ENCODE results near the gene ZNF331.

The ZNF331 gene

DNA sequence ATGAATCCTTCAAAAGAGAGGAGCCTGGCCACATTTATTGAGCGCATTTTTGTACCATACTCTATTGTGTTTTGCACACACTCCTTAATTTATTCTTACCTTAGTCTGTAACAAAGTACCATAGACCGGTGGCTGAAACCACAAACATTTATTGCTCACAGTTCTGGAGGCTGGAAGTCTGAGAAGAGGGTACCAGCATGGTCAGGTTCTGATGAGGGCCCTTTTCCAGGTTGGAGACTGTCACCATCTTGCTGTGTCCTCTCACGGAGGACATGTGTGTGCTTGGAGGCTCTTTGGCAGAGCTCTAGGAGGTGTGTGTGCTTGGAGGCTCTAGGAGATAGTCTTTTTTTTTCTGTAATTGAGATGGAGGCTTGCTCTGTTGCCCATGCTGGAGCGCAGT lies 2.1 kb downstream of the ZNF331 start:
- Mint-ChIP-seq H3K4me1 (peaks cover 43% of the 10 kb centered on the region), H3K9me3 (peaks cover 0 to 12% of the 10 kb centered on the region in 2 donors), H3K27ac (no peak overlapping the region), H3K4me3 (peak overlapping the region; percentile 22 to 26), H3K27me3 (no peaks in the 10 kb centered on the region)
- ATAC-seq: no peak
- no peak for DNase-seq

DNA sequence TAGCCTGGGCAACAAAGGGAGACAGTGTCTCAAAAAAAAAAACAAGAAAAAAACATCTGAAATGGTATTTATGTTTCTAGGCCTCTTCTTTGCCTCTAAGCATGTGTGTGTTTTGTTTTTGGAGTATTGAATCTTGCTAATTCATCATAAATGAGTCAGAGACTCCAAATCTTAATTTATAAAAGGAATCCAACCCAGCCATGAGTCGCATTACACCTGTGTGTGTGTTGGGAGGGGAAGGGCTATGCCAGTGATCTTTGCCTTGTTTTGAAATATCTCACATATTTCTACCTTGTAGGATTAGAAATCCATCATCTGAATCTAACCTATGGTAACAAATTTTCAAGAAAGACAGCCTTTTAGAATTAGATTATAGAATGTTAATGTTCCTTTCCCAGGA lies 4.0 kb downstream of the ZNF331 start:
- DNase-seq: no peak

DNA sequence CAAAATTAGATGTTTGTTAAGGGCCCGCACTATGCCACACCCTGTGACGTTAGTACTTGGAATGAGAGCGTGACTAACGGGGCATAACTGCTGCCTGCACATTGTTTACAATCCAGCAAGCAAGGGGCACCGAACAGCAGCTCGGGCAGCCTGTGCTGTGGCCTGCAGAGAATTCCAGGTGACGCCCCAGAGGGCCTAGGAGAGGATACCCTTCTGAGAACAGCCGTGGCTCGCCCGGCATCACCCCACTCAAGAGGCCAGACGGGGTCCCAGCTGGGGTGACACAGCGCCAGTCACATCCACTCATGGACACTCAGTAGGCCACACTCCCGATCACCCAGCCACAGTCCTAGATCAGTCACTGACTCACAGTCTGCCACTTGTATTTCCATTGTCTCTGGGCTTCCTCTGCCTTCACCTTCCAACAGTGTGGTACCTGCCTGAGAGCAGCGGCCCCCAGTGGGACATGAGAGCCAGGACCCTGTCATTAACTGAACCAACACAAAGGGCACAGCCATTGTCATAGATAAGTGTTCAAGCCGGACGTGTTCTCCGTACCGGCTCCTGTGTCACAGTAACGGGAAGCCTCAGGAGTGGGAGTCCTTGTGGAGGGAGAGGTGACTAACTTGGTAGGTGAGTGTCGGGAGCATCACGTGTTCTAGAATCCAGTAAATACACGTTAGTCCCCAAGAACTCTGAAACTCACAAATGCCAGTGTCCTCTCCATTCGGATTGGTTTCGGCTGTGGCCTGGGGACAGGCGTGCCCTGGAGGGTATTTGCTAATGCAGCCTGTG lies 7.5 kb downstream of the ZNF331 start:
- Mint-ChIP-seq H3K27me3 (no peaks in the 10 kb centered on the region), H3K27ac (peak overlapping the region in 1 of 2 donors; percentile 29), H3K4me3 (no peak overlapping the region), H3K9me3 (no peaks in the 10 kb centered on the region), H3K4me1 (peaks cover 29% of the 10 kb centered on the region)
- ATAC-seq (no peak), DNase-seq (no peak)

More for the DNA sequence above, 4.0 kb downstream of the ZNF331 start:
- Mint-ChIP-seq H3K9me3 (peaks cover 0 to 12% of the 10 kb centered on the region in 2 donors), H3K4me1 (peaks cover 46% of the 10 kb centered on the region), H3K27me3 (no peaks in the 10 kb centered on the region), H3K27ac (no peak overlapping the region), H3K4me3 (no peak overlapping the region)
- no peak for ATAC-seq

DNA sequence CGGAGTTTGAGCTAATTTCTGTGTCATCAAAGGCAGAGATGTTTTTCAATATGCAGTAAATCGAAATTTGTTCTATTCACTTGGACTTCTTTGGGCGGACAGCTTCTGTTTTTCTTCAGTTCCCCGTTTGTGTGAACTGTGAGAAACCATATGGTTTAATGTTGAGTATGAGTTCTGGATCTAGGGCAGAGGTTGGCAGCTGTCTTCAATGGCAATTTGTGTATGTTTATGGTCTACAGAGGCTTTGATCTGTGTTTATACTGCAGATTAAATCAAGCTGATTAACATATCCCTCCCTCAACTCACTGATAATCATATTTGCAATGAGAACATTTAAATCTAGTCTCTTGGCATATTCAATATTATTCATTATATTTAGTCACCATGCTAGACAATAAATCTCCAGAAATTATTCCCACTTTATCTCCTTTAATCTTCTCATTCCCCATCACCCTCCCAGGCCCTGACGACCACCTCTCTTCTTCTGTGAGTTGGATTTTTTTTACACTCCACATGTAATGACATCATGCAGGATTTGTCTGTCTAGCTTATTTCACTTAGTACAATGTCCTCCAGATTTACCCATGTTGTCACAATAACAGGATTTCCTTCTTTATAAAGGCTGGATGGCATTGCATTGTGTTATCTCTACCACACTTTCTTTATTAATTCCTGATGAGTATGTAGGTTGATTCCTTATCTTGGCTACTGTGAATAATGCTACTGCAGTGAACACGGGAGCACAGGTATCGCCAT lies 9.0 kb downstream of the ZNF331 start:
- ATAC-seq (no peak), DNase-seq (no peak)
- H3K27me3 Mint-ChIP-seq: no peaks in the 10 kb centered on the region
- no peak overlapping the region for H3K27ac Mint-ChIP-seq
- no peak overlapping the region for H3K4me3 Mint-ChIP-seq
- no peaks in the 10 kb centered on the region for H3K9me3 Mint-ChIP-seq
- H3K4me1 Mint-ChIP-seq: peaks cover 22% of the 10 kb centered on the region

DNA sequence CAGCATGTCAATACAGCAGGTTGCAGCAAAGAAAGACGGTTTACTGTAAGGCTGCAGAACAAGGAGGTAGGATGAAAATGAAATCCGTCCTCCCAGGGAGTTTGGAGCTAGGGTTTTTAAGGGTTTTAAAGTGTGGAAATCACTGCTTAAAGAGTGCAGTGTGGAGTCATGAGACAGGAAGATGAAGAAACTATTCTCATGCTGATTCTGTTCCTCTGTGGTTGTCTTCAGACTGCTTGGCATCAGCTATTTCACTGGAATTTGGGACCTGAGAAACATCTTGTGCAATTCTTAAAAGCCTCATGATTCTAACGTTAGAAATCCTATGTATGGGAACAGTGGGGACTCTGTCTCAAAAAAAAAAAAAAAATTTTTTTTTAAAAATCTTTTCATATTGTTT lies 11.4 kb downstream of the ZNF331 start:
- Mint-ChIP-seq H3K4me3 (no peak overlapping the region), H3K9me3 (peaks cover 0 to under 1% of the 10 kb centered on the region in 2 donors), H3K4me1 (peaks cover 36% of the 10 kb centered on the region), H3K27me3 (no peaks in the 10 kb centered on the region), H3K27ac (no peak overlapping the region)
- DNase-seq (no peak), ATAC-seq (no peak)

DNA sequence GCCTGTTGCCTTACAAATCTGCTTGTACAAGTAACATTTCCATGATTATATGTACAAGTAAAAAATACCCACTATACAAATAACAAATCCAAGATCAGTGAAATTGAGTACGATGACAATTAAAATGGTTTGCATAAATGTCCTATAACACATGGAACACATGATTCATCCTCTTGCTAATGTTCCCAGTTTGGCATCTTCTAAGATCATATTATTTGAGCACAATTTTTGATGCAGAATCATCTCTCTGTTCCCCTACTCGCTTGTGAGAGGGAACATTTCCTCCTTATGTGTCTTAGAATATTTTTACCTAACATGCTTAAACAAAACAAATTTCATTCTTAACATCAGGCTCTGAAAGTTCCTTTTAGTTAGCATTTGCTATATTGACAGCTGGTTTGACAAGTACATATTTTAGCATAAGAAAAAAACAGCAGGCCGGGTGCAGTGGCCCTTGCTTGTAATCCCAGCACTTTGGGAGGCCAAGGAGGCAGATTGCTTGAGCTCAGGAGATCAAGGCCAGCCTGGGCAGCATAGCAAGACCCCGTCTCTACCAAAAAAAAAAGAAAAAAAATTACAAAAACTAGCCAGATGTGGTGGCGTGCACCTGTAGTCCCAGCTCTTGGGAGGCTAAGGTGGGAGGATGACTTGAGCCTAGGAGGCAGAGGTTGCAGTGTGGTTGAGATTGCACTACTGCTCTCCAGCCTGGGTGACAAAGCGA lies 14.2 kb downstream of the ZNF331 start:
- ATAC-seq (no peak), DNase-seq (no peak)
- peaks cover 39% of the 10 kb centered on the region for H3K4me1 Mint-ChIP-seq
- no peak overlapping the region for H3K4me3 Mint-ChIP-seq
- H3K27me3 Mint-ChIP-seq: no peaks in the 10 kb centered on the region
- H3K27ac Mint-ChIP-seq: no peak overlapping the region
- peaks cover 0 to 8% of the 10 kb centered on the region in 2 donors for H3K9me3 Mint-ChIP-seq

DNA sequence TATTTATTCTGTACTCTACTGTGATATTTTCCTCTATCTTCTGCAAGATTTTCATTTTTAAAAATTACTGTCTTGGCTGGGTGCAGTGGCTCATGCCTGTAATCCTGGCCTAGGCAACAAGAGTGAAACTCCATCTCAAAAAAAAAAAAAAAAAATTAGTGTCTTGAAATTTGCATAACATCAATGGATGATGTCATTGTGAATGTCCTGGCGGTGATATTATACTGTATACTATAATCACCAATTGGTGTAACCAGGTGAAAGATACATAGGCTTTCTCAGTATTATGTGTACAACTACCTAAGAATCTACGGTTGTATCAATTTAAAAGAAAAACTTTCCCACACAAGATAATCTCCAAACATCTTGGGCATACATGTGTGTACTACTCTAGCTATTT lies 15.2 kb downstream of the ZNF331 start:
- peak; percentile 61 for ATAC-seq
- H3K27ac Mint-ChIP-seq: peak overlapping the region; percentile 92 to 99
- no peaks in the 10 kb centered on the region for H3K27me3 Mint-ChIP-seq
- no peak for DNase-seq
- peak overlapping the region; percentile 84 to 99 for H3K4me3 Mint-ChIP-seq
- H3K4me1 Mint-ChIP-seq: peaks cover 39% of the 10 kb centered on the region
- peaks cover 0 to 9% of the 10 kb centered on the region in 2 donors for H3K9me3 Mint-ChIP-seq

DNA sequence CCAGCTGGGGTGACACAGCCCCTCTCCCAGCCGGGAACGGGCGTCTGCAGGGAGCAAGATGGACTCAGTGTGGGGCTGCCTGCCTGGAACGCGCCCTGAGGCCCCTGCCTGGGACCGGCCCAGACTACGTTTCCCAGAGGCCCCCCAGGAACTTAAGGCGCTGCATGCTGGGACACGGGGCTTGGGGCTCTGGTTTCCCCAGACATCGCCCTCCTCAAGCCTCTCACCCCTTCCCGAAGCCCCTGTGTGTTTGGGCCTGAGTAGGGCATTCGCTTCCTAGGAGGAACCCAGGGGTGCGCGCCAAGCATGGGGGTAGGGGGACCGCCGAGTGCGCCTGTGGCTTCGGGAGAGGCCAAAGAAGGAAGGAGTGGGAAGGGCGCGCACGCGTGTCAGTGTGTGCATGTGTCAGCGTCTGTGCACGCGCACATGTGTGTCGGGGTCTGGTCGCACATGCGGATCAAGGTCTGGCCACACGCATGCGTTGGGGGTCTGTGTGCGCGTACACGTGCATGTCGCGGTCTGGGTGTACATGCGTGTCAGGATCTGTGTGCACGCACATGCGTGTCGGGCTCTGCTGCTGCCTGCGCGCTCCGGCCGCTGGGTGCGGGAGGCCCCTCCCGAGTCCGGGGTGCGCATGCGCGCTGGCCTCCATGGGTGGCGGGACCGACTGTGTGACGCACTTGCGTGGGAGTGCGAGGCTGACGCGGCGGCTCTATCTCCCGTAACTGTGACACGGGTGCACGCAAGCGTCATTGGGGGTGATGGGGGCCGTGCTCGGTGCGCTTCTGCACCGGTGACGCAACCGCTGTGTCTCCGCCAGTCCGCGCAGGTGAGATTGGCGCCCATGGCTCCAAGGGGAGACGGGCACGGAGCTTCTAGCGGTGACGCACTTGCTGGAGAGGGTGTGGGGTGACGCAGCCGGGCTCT lies 16.2 kb downstream of the ZNF331 start:
- DNase-seq: peak; percentile 89 to 93
- ATAC-seq: peak; percentile 92
- Mint-ChIP-seq H3K27me3 (no peaks in the 10 kb centered on the region), H3K9me3 (peaks cover 3 to 19% of the 10 kb centered on the region in 2 donors), H3K4me1 (peaks cover 39% of the 10 kb centered on the region), H3K27ac (peak overlapping the region; percentile 97 to 99), H3K4me3 (peak overlapping the region; percentile 84 to 99)

DNA sequence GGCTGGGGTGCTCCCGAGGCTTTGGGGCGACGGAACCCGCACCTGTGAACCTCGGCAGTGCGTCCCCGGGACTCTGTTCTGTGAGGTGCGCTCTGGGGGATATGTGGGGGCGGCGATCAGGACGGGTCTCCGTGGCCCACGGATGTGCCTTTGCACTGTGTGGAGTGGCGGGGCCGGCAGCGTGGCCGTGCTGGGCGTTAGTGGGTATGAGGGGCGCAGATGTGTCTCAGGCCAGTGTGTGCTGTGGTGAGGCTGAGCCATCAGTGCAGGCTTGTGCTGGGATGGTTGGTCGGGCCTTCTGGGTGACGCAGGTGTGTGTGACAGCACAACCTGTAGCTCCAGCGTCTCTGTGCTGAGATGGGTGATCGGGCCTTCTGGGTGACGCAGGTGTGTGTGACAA lies 16.9 kb downstream of the ZNF331 start:
- H3K4me1 Mint-ChIP-seq: peaks cover 39% of the 10 kb centered on the region

DNA sequence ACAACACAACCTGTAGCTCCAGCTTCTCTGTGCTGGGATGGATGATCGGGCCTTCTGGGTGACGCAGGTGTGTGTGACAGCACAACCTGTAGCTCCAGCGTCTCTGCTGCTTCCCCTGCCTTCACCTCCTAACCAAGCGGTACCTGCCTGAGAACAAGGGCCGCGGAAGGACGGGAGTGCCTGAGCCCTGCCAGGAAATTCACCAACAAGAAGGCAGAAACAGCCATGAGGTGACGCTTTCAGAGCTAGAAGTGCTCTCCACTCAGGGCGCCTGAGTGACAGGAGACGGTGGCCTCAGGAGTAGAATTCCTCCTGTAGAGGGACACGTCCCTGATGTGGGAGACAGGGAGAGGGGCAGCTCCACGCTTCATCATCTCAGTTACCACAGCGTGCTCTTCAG lies 17.4 kb downstream of the ZNF331 start:
- DNase-seq: no peak
- peak overlapping the region; percentile 84 to 99 for H3K4me3 Mint-ChIP-seq
- peak overlapping the region in 1 of 2 donors; percentile 99 for H3K27ac Mint-ChIP-seq
- no peaks in the 10 kb centered on the region for H3K27me3 Mint-ChIP-seq
- H3K9me3 Mint-ChIP-seq: peaks cover 6 to 22% of the 10 kb centered on the region in 2 donors
- ATAC-seq: no peak
- H3K4me1 Mint-ChIP-seq: peaks cover 39% of the 10 kb centered on the region

More for the DNA sequence above, 16.9 kb downstream of the ZNF331 start:
- Mint-ChIP-seq H3K9me3 (peaks cover 6 to 22% of the 10 kb centered on the region in 2 donors), H3K27ac (peak overlapping the region; percentile 97 to 99), H3K4me3 (peak overlapping the region; percentile 84 to 99), H3K27me3 (no peaks in the 10 kb centered on the region)
- peak in 1 of 2 donors; percentile 24 for DNase-seq
- peak; percentile 33 for ATAC-seq

DNA sequence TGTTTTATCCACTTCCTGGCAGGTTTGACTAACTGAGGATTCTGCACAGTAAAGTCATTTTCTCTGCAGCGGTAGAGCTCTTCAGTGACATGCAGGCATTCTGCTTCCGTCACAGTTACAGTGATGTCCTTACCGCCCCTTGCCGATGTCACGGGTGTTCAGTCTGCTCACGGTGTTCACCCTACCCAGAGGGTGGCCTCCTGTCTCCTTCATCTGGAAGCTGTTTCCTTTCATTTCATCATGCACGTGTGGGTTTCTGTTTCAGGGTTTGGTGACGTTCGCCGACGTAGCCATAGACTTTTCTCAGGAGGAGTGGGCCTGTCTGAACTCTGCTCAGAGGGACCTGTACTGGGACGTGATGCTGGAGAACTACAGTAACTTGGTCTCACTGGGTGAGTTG lies 33.4 kb downstream of the ZNF331 start:
- no peak for ATAC-seq
- peaks cover 20 to 24% of the 10 kb centered on the region in 2 donors for H3K9me3 Mint-ChIP-seq

DNA sequence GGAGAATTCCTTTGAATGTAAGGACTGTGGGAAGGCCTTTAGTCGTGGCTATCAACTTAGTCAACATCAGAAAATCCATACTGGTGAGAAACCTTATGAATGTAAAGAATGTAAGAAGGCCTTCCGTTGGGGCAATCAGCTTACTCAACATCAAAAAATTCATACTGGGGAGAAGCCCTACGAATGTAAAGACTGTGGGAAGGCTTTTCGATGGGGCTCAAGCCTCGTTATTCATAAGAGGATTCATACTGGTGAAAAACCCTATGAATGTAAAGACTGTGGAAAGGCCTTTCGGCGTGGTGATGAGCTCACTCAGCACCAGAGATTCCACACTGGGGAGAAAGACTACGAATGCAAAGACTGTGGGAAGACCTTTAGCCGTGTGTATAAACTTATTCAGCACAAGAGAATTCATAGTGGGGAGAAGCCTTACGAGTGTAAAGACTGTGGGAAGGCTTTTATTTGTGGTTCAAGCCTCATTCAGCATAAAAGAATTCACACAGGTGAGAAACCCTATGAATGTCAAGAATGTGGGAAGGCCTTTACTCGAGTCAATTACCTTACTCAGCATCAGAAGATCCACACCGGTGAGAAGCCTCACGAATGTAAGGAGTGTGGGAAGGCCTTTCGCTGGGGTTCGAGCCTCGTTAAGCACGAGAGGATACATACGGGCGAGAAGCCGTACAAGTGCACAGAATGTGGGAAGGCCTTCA lies 39.2 kb downstream of the ZNF331 start:
- ATAC-seq (no peak), DNase-seq (no peak)
- no peaks in the 10 kb centered on the region for H3K4me1 Mint-ChIP-seq
- H3K9me3 Mint-ChIP-seq: peaks cover 28 to 53% of the 10 kb centered on the region in 2 donors
- H3K4me3 Mint-ChIP-seq: no peak overlapping the region
- H3K27ac Mint-ChIP-seq: peak overlapping the region in 1 of 2 donors; percentile 23
- H3K27me3 Mint-ChIP-seq: no peaks in the 10 kb centered on the region

More for the DNA sequence above, 33.4 kb downstream of the ZNF331 start:
- H3K4me1 Mint-ChIP-seq: no peaks in the 10 kb centered on the region
- DNase-seq: no peak
- H3K27ac Mint-ChIP-seq: no peak overlapping the region
- H3K27me3 Mint-ChIP-seq: no peaks in the 10 kb centered on the region
- H3K4me3 Mint-ChIP-seq: no peak overlapping the region

DNA sequence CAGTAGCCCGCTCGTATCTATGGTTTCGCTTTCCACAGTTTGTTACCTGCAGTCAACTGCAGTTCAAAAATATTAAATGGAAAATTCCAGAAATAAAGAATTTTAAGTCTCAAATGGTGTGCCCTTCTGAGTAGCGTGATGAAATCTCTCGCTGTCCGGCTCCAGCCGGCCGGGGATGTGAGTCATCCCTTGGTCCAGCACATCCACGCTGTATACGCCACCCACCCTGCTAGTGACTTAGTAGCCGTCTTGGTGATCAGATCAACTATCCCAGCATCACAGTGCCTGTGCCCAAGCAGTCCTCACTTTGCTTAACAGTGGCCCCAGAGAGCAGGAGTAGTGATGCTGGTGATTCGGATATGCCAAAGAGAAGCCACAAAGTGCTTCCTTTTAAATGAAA lies 40.0 kb downstream of the ZNF331 start:
- H3K27me3 Mint-ChIP-seq: no peaks in the 10 kb centered on the region
- peaks cover 28 to 56% of the 10 kb centered on the region in 2 donors for H3K9me3 Mint-ChIP-seq
- no peak overlapping the region for H3K27ac Mint-ChIP-seq
- H3K4me1 Mint-ChIP-seq: no peaks in the 10 kb centered on the region
- DNase-seq (no peak), ATAC-seq (no peak)
- no peak overlapping the region for H3K4me3 Mint-ChIP-seq

DNA sequence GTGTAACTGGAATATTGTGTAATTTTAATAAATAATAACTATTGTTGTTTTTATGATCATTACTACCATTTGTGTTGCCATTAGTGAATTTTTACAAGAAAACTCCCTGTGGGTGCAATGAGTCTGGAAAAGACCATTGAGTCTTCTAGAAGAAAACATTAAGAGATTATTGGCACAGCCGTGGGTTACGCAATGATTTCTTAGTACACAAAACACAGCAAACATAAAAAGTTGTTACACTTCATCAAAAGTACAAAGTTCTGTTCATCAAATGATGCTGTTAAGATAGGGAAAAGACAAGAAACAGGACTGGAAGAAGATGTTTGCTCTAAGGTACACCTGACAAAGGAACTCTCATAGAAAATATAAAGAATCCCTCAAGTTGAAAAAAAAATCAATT lies 41.6 kb downstream of the ZNF331 start:
- Mint-ChIP-seq H3K4me1 (no peaks in the 10 kb centered on the region), H3K9me3 (peaks cover 28 to 59% of the 10 kb centered on the region in 2 donors), H3K4me3 (no peak overlapping the region), H3K27ac (no peak overlapping the region), H3K27me3 (no peaks in the 10 kb centered on the region)
- ATAC-seq (no peak), DNase-seq (no peak)

Data from stimulated activated naive CD8-positive, alpha-beta T cell treated with anti-CD3 and anti-CD28 coated beads, Interleukin-15, amount 100 ng/mL, for 72 hours (primary cell).